ENCODE measurements around the gene EGFL8.

The EGFL8 gene

GRCh38 chr6:32168807-32169591, 4.6 kb downstream of the EGFL8 start:
- DNase-seq, result no peak

DNA sequence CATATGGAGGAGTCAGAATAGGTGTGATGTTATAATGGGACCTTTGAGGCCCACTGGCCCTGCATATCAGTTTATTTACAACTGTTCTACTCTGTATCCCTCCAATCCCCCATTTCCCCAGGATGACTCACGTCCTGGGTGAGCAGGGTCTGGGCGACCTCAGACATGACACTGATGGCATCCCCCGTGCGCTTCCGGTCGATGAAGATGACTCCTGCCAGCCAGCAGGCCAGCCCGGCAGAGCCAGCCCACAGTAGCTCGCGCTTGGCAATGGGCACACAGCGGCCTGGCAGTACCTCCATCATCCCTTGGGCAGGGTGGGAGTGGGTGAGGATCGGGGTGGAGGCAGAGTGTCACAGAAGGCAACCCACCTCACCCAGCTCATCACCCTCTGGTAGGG, 5.9 kb downstream of the EGFL8 start:
- DNase-seq, result no peak

DNA sequence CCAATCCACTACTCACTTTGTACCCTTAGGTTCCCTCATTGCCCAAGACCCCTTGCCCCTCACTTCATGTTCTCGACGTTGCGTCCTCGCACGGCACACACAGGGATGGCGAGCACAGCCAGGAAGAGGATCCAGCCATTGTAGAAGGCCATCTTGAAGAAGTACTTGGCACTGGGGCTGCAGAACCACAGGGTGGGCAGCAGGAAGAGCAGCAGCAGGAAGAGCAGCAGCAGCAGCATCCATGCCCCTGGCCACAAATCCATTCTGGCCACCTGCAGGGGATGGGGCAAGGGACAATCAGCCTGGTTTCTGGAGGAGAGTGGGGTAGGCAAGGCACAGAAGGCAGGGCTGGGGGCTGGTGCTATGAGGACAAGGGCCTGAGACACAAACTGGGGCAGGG, 6.8 kb downstream of the EGFL8 start:
- DNase-seq, result no peak

DNA sequence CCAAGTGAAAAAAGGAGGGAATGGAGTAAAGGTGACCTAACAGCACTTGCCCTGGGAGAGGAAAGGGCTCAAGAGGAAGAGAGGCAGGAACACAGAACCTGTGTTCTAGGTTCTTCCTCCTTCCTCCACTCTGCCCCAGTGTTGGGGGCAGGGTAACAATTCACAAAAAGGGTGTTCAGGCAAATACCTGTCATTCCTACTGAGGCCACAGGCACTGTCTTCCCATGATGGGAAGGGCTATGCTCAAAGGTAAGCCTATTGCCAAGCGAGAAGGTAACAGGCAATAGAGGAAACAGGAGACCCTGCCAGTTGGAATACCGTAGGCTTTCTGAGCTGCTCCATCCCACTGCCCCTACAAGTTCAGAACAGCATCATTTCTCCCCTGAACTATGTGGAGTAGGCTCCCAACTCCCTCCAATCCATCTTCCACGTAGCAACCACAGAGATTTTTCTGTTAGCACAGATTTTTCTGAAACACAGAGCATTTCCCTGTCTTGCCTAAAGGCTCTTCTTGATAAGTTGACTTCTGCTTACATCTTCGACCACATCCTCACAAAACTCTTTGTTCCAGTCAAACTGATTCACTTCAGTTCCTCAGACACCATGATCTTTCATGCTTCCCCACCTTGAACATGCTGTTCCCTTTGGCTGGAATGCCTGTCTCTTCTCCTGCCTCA, 8.8 kb downstream of the EGFL8 start:
- DNase-seq, result no peak

DNA sequence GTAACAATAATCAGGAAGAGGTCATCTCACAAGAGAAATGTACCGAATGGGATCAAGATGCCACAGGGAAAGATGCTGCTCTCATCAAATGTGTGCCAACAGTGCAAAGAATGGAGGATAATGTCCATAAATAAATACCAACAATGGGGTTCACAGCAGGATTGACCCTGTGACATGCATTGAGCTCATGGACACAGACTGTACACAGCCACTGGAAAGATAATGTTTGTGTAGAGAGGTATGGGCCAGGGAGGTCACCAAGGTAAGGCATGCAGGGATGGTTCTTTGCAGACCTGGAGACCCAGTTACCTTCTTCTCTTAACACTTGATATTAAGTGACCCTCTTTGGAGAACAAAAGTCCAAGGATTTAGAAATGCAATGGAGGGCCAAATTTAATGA, 10.0 kb downstream of the EGFL8 start:
- no peak for DNase-seq

GRCh38 chr6:32175322-32175710, 10.9 kb downstream of the EGFL8 start:
- DNase-seq, result no peak

- peak; percentile 98 for DNase-seq
Measured at GRCh38 chr6:32175711-32176475, 11.5 kb downstream of the EGFL8 start, which contains the start of gene AGPAT1. Gene AGPAT1, minus strand, starts transcription at chr6:32176084. Its CDS starts 4,588 bp downstream, at chr6:32171496.

- no peak for DNase-seq
Measured at GRCh38 chr6:32176476-32177182, 12.2 kb downstream of the EGFL8 start.

DNA sequence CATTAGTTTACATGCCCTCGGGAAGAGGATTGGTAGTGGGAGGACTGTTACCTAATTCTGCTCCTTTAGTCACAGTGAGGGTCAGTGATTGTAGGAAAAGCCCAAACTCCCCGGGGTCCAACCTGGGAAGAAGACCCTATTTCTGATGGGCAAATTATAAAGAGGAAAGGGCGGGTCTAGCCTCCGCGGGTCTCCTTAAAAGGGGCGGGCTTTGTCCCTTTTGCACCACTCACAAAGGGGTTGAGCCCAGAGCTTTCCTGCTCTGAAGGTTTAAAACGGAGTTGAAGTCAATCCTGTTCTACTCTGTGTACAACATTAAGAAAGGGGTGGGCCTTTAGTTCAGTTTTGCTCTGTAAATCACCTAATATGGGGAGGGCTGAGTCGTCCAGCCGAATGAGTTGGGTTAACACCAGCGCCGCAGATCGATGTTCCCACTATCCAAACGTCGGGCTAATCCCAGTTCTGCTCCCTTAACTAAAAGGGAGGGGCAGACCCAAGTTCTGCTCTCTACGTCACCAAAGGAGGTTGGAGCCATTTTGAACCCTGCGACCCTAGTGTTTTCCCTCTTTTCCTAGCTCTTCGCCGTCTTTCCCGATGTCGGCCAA, 12.9 kb downstream of the EGFL8 start:
- peak; percentile 53 for DNase-seq

- peak; percentile 94 for DNase-seq
Measured at GRCh38 chr6:32177788-32178546, 13.6 kb downstream of the EGFL8 start, which contains the start of gene RNF5. Gene RNF5, plus strand, starts transcription at chr6:32178405. Its CDS starts 107 bp downstream, at chr6:32178512.

DNA sequence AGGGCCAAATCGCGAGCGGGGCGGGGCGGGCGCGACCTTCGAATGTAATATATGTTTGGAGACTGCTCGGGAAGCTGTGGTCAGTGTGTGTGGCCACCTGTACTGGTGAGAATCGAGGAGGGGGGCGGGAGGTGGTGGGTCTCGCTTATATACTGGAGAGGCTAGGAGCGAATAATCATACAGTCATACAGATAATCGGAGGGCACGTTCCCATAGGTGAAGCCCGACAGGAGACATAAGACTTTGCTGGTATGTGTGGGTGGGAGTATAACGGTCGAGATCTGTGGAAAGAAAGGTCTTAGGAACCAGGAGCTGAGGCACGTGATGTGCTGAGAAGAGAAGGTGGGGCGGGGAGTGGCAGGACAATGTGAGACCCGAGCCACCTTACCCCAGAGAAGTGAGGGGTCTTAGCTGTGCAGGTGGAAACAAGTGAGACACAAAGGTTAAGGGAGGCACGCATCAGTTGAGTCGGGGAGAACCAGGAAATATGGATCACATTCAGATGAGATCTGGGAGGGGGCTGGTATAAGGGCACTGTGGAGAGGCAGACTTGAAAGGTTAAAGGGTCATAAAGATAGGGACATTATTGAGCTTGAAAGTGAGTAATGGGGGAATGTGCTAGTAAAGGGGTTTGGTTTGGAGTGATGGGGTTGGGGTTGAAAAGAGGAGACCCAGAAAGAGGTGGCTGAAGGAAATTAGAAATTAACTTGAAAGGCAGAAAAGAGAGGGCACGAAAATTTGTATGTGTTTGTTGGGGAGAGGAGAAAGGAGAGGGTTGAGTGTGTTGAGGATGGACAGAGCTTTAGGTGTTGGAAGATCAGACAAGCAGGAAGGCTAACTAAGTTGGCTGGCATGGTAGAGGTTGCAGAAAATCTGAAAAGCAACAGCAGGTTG, 14.4 kb downstream of the EGFL8 start:
- no peak for DNase-seq

- DNase-seq, result no peak
Measured at GRCh38 chr6:32179766-32180405, 15.5 kb downstream of the EGFL8 start.

DNA sequence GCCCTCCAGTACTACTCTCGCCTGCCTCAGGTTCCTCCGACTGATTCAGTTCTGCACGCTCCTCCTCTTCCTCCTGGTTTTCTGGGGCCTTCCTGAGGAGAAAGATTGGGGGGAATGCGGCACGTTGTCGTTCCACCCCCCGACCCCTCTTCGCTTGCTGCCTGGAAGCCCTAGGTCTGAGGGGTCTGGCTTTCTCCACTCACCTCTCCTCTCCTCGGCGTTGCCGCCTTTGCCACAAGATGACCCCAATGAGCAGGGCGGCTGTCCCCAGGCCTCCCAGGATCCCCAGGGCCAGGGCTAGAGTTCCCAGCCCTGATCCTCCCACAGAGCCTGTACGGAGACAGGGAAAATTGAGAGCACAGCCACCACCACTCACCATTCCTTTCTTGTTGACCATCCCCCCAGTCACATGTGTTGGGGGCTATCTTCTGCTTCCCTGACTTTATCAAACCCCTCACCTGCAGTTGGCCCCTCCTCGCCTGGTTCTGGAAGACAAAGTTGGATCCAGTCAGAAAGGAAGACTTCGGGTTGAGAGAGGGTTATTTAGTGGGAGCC, 16.8 kb downstream of the EGFL8 start:
- no peak for DNase-seq

- no peak for DNase-seq
Measured at GRCh38 chr6:32181915-32182529, 17.6 kb downstream of the EGFL8 start.

DNA sequence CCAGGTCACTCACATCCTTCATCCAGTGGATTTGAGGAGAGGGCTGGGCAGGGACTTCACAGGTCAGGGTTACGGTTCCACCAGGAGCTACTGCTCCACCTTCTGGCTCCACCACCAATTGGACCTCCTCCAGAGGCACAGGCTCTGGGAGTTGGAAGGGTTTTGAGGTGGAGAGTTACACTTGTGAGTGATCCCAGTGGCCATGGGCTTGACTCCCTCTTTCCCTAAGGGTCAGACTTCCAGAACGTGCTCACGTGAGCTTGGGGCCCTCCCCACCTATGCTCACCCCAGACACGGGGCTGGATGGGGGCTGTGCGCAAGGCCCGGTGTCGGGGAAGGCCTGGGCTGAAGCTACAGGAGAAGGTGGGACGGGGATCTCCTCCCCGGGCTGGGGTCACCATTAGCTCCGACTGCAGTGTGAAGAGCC, 18.2 kb downstream of the EGFL8 start:
- DNase-seq, result no peak

- DNase-seq, result no peak
Measured at GRCh38 chr6:32183030-32183429, 18.6 kb downstream of the EGFL8 start.

GRCh38 chr6:32183483-32184083, 19.2 kb downstream of the EGFL8 start:
- no peak for DNase-seq

DNA sequence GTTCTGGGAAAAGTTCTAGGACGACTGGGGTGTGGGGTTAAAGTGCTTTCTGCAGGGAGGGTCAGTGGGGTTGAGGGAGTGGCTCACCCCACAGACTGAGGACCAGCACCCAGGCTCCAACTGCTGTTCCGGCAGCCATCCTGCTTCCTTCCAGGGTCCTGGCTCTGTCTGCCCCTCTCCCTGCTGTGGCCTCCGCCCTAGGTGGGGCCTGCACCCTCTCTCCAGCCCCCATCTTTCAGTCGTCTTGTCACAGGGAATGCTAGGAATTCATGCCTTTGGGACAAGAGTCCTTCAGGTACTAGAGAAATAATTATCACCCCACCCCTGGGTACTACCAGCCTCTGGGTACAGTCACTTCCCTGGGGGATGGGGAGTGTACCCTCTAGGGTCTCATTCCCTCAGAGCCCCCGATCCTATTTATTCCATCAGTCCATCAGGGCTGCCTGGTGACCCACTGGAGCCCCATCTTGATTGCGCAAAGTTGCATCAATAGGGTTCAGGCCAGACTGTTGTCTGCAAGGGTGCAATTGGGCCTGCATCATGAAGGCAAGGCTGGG, 19.8 kb downstream of the EGFL8 start, which contains the start of gene AGER:
AGER (minus strand) TSS at position 170 of the 557 bp plus-strand sequence; CDS start at position 139, 31 bp downstream.
- no peak for DNase-seq

All from activated CD4-positive, alpha-beta T cell treated with anti-CD3 and anti-CD28 coated beads for 48 hours (primary cell).